ENCODE data around the gene FILIP1L. TPM values are rescaled to one million over a fixed set of nuclear protein-coding genes. Genes with fewer than 3 reads are reported as not detected.

Gene FILIP1L
- total RNA-seq, 2 experiments from 2014 or later: 0.10 to 0.17 TPM

DNA sequence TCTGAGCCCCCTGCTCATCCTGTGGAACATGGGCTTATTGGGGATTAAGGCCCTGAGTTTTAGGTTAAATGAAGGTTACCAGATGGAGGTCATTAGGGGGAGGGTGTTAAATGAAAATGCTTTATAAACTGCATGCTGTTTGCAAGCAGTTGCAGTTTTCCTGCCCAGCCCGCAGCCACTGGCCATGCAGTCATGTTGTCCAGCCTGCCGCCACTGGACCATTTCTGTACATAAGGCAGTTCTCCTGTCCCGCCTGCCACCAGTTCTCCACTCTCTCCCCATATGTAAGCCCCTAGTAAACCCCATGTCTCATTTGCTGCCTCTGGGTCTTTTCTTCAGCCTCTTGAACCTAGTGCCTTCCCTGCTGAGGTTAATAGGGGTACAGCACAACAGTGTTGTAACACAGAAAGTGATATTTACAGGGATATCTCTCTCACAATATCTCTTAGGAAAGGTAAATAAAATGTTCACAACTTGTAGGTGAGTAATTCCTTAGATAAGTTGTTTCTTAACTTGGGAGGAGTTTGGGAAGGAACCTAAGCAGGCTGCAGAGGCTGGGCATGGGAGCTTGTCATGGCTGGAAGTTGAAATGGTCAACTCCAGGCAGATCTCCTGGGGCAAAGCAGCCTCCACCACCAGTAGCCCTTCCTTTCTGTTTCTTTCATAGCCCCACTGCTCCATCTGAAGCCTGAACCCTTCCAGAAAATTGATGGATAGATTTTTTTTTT lies 148.5 kb downstream of the FILIP1L start:
- H3K9me3 Mint-ChIP-seq: no peaks in the 10 kb centered on the region
- peaks cover 4% of the 10 kb centered on the region for H3K36me3 Mint-ChIP-seq
- no peak overlapping the region for H3K4me3 Mint-ChIP-seq
- H3K4me1 Mint-ChIP-seq (ENCODE audit: low read depth): peaks cover 17% of the 10 kb centered on the region
- H3K27me3 Mint-ChIP-seq: no peaks in the 10 kb centered on the region
- intact Hi-C loops (cut with micrococcal nuclease): no loop called here
- POLR2A ChIA-PET: no interaction called here
- no peak overlapping the region for H3K27ac Mint-ChIP-seq
- CTCF ChIA-PET: no interaction called here
- no peak for DNase-seq

DNA sequence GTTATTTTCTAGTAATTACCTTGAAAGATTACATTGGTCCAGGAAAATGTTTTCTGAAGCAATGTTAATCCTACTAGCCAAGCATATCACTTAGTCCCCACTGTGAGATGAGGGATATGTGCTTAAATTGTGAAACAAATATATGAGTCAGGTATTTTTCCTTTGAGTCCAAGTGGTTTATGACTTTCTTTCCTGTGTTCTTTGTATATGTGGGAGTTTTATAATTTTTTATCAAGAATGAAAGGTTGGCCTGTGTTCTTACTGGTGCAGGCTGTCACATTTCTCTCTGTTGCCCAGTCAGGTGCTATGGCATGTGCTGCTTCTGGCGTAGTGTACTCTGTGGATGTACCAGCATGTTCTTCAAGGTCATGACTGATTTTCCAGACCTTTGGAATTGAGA lies 149.2 kb downstream of the FILIP1L start:
- DNase-seq: no peak
- ChIA-PET CTCF (no interaction called here), POLR2A (no interaction called here)
- Mint-ChIP-seq H3K27ac (no peak overlapping the region), H3K4me3 (no peak overlapping the region), H3K9me3 (no peaks in the 10 kb centered on the region), H3K4me1 (ENCODE audit: low read depth) (peaks cover 16% of the 10 kb centered on the region), H3K36me3 (peaks cover 4% of the 10 kb centered on the region), H3K27me3 (no peaks in the 10 kb centered on the region)
- intact Hi-C loops (cut with micrococcal nuclease): no loop called here

DNA sequence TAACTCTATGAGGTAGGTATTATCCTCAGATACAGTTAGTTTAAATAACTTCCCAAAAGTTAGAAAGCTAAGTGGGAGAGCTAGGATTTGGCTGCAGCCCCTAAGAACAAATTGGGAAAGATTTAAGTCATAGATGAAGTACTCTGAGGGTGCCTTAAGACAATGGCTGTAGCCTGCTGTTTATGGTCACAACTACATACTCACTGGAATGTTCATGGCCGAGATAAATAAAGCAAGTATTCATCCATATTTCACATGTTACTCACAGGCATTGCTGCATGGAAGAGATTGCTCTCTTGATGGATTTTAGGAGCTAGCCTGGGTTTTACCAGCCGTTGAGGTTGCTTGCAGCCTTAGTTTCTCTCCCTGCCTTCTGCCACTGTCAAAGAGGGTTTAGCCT lies 151.6 kb downstream of the FILIP1L start:
- peaks cover 4% of the 10 kb centered on the region for H3K36me3 Mint-ChIP-seq
- POLR2A ChIA-PET: no interaction called here
- peaks cover 4% of the 10 kb centered on the region for H3K4me1 Mint-ChIP-seq (ENCODE audit: low read depth)
- H3K27ac Mint-ChIP-seq: no peak overlapping the region
- no peaks in the 10 kb centered on the region for H3K9me3 Mint-ChIP-seq
- DNase-seq: no peak
- CTCF ChIA-PET: no interaction called here
- H3K27me3 Mint-ChIP-seq: no peaks in the 10 kb centered on the region
- intact Hi-C loops (cut with micrococcal nuclease): no loop called here
- no peak overlapping the region for H3K4me3 Mint-ChIP-seq

DNA sequence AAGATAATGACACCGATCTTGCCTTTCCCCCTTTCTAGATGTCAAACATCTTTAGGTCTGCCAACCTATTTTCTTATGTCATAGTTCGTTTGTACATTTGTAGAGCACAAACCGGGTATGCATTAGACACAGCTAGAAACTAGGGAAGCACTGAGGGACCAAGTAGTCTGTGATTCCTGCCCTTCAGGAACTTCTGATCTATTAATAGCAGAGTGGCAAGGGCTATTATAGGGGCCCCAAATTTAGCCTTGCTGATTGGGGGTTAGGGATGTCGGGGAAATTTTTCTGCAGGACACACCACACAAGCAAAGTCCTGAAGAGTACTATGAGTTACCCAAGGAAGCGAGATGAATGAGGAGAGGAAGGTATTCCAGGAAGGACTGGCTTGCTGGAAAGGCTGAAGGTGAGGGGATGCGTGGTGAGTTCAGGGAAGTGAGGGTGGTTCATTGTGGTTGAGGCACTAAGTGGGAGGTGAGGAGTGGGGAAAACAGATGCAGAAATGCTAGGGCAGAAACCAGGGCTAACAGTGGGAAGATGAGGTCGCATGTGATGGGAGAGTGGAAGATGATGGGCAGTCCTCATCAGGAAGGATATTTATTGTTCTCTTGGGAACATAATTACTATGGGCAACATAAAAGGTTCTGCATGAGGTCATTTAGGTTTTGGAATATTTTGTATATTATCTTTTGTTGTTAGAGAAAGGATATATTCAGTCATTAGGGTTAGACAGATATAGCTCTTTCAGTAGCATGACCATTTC lies 152.4 kb downstream of the FILIP1L start:
- ChIA-PET CTCF (no interaction called here), POLR2A (no interaction called here)
- H3K9me3 Mint-ChIP-seq: no peaks in the 10 kb centered on the region
- no peak for DNase-seq
- intact Hi-C loops (cut with micrococcal nuclease): no loop called here
- H3K4me3 Mint-ChIP-seq: no peak overlapping the region
- H3K4me1 Mint-ChIP-seq (ENCODE audit: low read depth): peaks cover 4% of the 10 kb centered on the region
- no peaks in the 10 kb centered on the region for H3K27me3 Mint-ChIP-seq
- H3K27ac Mint-ChIP-seq: no peak overlapping the region
- peaks cover 4% of the 10 kb centered on the region for H3K36me3 Mint-ChIP-seq

DNA sequence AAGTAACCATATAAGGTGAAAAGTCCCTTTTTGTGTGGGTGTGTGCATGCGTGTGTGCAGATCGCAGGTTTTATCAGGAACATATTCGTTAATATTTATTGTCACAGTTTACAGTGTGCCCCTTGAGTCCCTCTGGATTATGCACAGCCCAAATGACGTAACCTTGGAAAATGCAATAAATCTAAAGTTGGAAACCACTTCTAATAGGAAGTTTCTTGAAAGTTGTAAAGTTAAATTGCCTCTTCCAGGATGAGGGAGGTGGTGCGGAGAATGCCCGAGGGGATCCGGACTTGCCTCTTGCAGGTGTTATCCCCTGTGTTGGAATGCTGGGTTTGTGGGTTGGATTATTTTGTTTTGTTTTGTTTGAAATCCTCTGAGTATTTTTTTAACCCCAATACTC lies 153.4 kb downstream of the FILIP1L start:
- intact Hi-C loops (cut with micrococcal nuclease): no loop called here
- ChIA-PET POLR2A (interaction anchor here (0.6 kb wide), 1 partner anchor 57 kb away, joined by 3 read pairs; no protein-coding TSS in a partner anchor), CTCF (no interaction called here)
- H3K9me3 Mint-ChIP-seq: no peaks in the 10 kb centered on the region
- peaks cover 4% of the 10 kb centered on the region for H3K4me1 Mint-ChIP-seq (ENCODE audit: low read depth)
- no peaks in the 10 kb centered on the region for H3K27me3 Mint-ChIP-seq
- H3K4me3 Mint-ChIP-seq: no peak overlapping the region
- H3K27ac Mint-ChIP-seq: no peak overlapping the region
- no peak for DNase-seq
- peaks cover 4% of the 10 kb centered on the region for H3K36me3 Mint-ChIP-seq

DNA sequence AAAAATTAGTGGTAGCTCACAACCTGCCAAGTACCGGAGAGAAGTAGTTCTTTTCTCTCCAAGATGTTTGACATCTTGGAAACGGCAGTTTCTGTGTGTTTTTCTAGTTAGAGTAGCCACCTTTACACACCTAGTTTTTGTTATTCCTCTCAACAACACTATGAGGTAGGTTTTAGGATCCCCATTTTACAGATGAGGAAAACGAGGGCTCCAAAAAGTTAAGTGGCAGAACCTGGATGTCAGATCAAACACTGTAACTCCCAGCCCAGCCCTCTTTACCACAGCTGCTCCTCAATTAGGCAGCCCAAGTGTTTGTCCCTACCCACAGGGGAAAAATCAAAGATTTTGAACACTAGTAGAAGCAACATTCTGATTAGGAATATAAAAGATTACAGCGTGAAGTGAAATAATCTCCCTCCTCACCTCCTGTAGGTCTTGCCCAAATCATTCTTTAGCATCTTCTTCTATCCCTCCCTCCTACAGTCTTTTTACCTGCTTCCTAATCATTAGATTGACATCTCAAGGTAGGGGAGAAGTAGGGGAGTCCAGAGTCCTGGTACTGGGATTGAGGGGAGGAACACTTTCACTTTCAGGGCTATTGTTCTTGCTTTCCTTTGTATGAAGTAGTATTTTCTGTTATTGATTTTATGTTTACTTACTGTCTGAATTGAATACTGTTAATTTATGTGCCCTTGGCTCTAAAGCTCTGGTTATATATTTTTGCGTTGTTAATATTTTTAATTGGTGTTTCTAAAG lies 154.0 kb downstream of the FILIP1L start:
- no peak for DNase-seq
- CTCF ChIA-PET: no interaction called here
- H3K36me3 Mint-ChIP-seq: peaks cover 4% of the 10 kb centered on the region
- no peaks in the 10 kb centered on the region for H3K9me3 Mint-ChIP-seq
- H3K27ac Mint-ChIP-seq: no peak overlapping the region
- intact Hi-C loops (cut with micrococcal nuclease): no loop called here
- peaks cover 3% of the 10 kb centered on the region for H3K4me1 Mint-ChIP-seq (ENCODE audit: low read depth)
- POLR2A ChIA-PET: interaction anchor here (0.6 kb wide), 1 partner anchor 57 kb away, joined by 3 read pairs; no protein-coding TSS in a partner anchor
- H3K4me3 Mint-ChIP-seq: no peak overlapping the region
- no peaks in the 10 kb centered on the region for H3K27me3 Mint-ChIP-seq

DNA sequence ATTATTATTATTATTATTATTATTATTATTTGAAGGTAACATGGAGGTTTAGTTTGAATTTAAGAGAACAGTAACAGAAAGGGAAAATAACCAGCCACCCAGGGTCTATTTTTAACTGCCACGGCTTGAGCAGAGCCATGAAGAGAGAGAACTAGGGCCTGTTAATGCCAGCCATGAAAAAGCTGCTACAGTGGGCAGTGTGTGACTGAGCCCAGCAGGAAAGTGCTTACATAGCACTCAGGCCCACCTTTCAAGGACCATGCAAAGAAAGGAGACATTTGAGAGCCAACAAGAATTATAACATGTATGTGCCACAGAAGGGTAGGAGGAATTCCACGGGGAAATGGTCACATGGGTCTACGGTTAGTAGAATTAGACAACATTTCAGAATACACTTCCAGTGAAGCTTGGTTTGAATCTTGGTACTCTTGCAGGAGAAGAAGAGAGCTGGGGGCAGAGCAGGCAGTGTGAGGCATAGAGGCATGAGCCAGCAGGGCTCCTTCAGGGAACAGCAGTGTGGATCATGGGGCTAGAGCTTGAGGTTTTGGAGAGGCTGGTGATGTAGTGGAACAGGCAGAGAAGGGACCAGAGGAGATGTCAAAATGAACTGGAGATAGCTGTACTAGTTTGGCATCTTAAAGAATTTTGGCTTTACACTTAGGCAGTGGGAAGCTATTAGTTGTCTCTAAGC lies 155.9 kb downstream of the FILIP1L start:
- ChIA-PET POLR2A (interaction anchor here (0.9 kb wide), 1 partner anchor 7 kb away, joined by 3 read pairs; no protein-coding TSS in a partner anchor), CTCF (no interaction called here)
- Mint-ChIP-seq H3K4me1 (ENCODE audit: low read depth) (no peaks in the 10 kb centered on the region), H3K4me3 (no peak overlapping the region), H3K36me3 (peaks cover 4% of the 10 kb centered on the region), H3K27me3 (no peaks in the 10 kb centered on the region), H3K9me3 (no peaks in the 10 kb centered on the region), H3K27ac (no peak overlapping the region)
- intact Hi-C loops (cut with micrococcal nuclease): no loop called here
- DNase-seq: no peak

DNA sequence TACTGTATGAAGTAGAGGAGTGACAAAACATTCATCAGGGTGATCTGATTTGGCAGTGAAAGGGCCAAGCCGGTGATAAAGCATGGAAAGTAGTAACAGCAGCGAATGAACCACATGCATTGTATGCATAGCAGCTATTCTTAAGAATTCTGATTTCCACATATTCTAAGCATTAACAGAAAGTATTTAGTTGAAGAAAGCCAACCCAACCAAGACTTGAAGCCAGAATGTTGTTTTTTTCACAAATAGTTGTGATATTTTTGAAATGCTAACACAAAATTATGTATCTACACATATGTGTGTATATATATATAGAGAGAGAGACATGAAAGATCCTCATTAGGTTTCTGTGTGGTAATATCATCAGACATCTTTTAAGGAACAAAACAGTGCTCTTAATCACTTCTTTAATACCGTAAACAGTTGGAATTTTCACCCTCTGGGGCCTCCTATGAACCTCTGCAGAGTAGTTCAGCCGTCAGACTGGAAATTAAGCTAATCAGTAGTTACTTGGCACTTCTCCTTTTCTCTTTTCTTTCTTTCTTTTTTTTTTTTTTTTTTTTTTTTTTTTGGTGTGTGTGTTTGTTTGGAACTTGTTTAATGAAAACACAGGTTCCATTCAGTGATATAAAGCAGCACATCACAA lies 157.0 kb downstream of the FILIP1L start:
- ChIA-PET POLR2A (no interaction called here), CTCF (no interaction called here)
- no peak overlapping the region for H3K4me3 Mint-ChIP-seq
- intact Hi-C loops (cut with micrococcal nuclease): no loop called here
- H3K9me3 Mint-ChIP-seq: no peaks in the 10 kb centered on the region
- H3K36me3 Mint-ChIP-seq: peaks cover 4% of the 10 kb centered on the region
- H3K27ac Mint-ChIP-seq: no peak overlapping the region
- no peak for DNase-seq
- H3K27me3 Mint-ChIP-seq: no peaks in the 10 kb centered on the region
- no peaks in the 10 kb centered on the region for H3K4me1 Mint-ChIP-seq (ENCODE audit: low read depth)

DNA sequence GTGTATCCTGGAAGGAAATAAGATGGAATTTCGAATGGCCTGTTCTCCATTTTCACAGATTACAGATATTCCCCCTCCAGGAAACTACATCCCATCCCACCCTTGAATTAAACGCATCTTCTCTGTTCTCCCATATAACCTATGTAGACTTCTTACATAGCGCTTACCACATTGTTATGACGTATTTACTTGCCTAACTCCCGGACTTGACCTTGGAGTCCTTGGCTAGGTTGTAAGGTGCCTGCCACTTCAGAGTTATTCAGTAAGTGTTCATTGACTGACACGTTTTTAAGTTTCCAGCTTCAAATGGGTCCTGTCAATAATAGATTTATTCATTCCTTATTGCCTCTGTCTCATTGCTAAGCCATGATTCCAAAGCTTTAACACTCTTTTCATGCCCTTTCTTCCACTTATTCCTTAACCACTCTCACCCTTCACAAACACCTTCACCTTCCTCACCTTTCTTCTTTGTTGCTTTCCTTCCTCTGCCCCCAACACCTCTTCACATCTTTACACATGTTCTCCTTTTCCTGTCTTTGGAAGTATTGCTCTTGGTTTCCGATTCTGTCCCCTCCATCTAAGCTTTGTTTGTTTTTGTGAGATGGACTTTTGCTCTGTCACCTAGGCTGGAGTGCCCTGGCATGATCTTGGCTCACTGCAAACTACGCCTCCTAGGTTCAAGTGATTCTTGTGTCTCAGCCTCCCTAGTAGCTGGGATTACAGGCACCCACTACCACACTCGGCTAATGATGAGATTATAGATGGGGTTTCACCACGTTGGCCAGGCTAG lies 158.3 kb downstream of the FILIP1L start:
- H3K27ac Mint-ChIP-seq: no peak overlapping the region
- no peaks in the 10 kb centered on the region for H3K9me3 Mint-ChIP-seq
- ChIA-PET POLR2A (no interaction called here), CTCF (interaction anchor here (0.6 kb wide), 1 partner anchor 12 kb away, joined by 3 read pairs; no protein-coding TSS in a partner anchor)
- no peak for DNase-seq
- no peaks in the 10 kb centered on the region for H3K4me1 Mint-ChIP-seq (ENCODE audit: low read depth)
- no peaks in the 10 kb centered on the region for H3K36me3 Mint-ChIP-seq
- no peak overlapping the region for H3K4me3 Mint-ChIP-seq
- no peaks in the 10 kb centered on the region for H3K27me3 Mint-ChIP-seq
- intact Hi-C loops (cut with micrococcal nuclease): no loop called here

DNA sequence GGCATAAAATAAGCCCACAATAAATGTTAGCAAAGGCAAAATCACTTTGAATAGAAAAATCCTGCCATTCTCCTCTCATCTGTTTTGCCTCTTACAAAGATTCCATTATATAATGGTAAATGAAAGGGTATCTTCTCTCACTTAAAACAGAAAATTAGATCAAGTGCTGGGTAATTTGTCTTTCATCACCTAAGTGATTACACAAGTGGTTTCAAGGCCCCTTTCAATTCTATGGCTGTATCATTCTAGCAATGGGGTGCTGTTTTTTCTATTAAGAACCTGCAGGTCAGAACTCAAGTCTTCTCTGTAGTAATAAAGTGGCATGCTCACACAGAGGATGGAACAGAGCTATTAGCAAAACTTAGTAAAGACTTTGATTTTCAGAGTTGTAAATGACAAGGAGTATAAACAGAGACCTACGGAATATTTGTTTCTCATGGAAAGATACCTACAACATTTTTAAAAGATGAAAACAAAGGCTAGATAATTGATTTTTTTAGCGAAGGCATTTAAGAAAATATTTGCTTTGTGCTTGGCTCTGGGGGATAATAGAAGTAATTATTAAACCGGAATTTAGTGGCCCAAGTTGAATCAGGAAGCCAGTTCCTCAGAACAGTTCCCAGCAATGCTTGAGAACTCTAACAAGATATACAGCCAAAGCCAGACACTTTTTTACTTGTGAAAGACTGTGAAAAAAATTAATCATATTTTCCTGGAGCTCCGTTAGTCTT lies 159.2 kb downstream of the FILIP1L start:
- ChIA-PET POLR2A (no interaction called here), CTCF (interaction anchor here (0.6 kb wide), 1 partner anchor 11 kb away, joined by 3 read pairs; no protein-coding TSS in a partner anchor)
- no peak overlapping the region for H3K27ac Mint-ChIP-seq
- intact Hi-C loops (cut with micrococcal nuclease): no loop called here
- no peak overlapping the region for H3K4me3 Mint-ChIP-seq
- H3K36me3 Mint-ChIP-seq: no peaks in the 10 kb centered on the region
- no peaks in the 10 kb centered on the region for H3K9me3 Mint-ChIP-seq
- no peaks in the 10 kb centered on the region for H3K4me1 Mint-ChIP-seq (ENCODE audit: low read depth)
- no peak for DNase-seq
- no peaks in the 10 kb centered on the region for H3K27me3 Mint-ChIP-seq

DNA sequence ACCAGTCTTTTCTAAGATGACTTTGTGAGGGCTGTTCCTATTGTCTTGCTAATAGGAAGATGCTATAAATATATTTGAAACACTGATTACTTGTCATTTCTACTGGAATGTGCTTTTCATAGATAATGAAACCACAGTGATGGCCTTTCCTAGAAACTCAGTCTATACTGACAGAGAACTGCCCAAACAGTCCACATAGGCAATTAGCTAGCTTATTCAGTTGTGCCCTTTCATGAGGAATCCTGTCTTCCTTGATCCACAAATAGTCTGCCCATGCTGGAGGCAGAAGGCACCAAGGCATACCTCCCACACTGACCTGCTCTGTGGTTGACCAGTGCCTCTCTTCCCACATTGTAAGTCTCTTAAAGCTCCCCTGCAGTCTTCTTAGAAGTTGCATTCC lies 160.7 kb downstream of the FILIP1L start:
- Mint-ChIP-seq H3K27me3 (no peaks in the 10 kb centered on the region), H3K36me3 (no peaks in the 10 kb centered on the region), H3K9me3 (no peaks in the 10 kb centered on the region), H3K27ac (no peak overlapping the region), H3K4me1 (ENCODE audit: low read depth) (no peaks in the 10 kb centered on the region), H3K4me3 (no peak overlapping the region)
- intact Hi-C loops (cut with micrococcal nuclease): no loop called here
- ChIA-PET CTCF (no interaction called here), POLR2A (no interaction called here)
- DNase-seq: no peak

Data from activated CD4-positive, alpha-beta memory T cell treated with anti-CD3 and anti-CD28 coated beads for 36 hours (primary cell).